Heart right ventricle (tissue), 16 donors: ENCODE results near the gene ADARB2. TPM values are rescaled to one million over a fixed set of nuclear protein-coding genes. Genes with fewer than 3 reads are reported as not detected.

ENCODE experiments used
- ATAC-seq, 8 donors: fragments of 200-7000 bp; cut with Tn5 transposase; one replicate each; pipeline ENCODE4 v1.9.1; 2020; ENCODE audit warnings: mild to moderate bottlenecking in 8 of 8, moderate library complexity in 8 of 8, moderate number of reproducible peaks in 1 of 8
- DNase-seq, 2 donors: peaks; one replicate each; pipeline ENCODE4 v3.0.0-alpha.2; 2020
- H3K27ac ChIP-seq, 10 donors: fragments of 200-600 bp; sonication (generic) in 2 of 10; one replicate each; pipeline versions ENCODE4 v1.5.0 to v1.8.0; 2020 to 2022; ENCODE audit warnings: mild to moderate bottlenecking in 3 of 10
- H3K27me3 ChIP-seq, 7 donors: fragments of 200-600 bp; one replicate each; pipeline ENCODE4 v1.8.0; 2021 to 2022; ENCODE audit warnings: mild to moderate bottlenecking in 2 of 7
- H3K36me3 ChIP-seq, 9 donors: fragments of 200-600 bp; sonication (generic) in 1 of 9; one replicate each; pipeline versions ENCODE4 v1.5.0 to v1.8.0; 2020 to 2022; ENCODE audit warnings: mild to moderate bottlenecking in 2 of 9
- H3K4me1 ChIP-seq, 9 donors: fragments of 200-600 bp; sonication (generic) in 1 of 9; one replicate each; pipeline versions ENCODE4 v1.5.0 to v1.8.0; 2020 to 2022; ENCODE audit warnings: mild to moderate bottlenecking in 4 of 9
- H3K4me3 ChIP-seq, 10 donors: fragments of 200-600 bp; sonication (generic) in 2 of 10; one replicate each; pipeline versions ENCODE4 v1.5.0 to v1.8.0; 2020 to 2022; ENCODE audit warnings: mild to moderate bottlenecking in 7 of 10, moderate library complexity in 2 of 10
- H3K9me3 ChIP-seq, 11 donors: fragments of 200-600 bp in 10 of 11; sonication (generic) in 2 of 11; one replicate each; pipeline versions ENCODE4 v1.5.0 to v1.8.0; 2013 to 2022; ENCODE audit warnings: mild to moderate bottlenecking in 2 of 11, control low read depth in 1 of 11, moderate library complexity in 1 of 11
- whole genome bisulfite sequencing, 2 donors: extraction: QIAGEN DNeasy Blood & Tissue Kit; methylation state at CpG; one replicate each; pipeline ENCODE4 v1.1.7; 2013; ENCODE audit warnings: inconsistent platforms in 1 of 2; 5-methylcytosine and 5-hydroxymethylcytosine counted together
- intact Hi-C, 10 donors: fragments of 100-400 bp; cut with DNase I; formaldehyde crosslinking; loops; one replicate each; pipeline versions ENCODE4 v1.11.1 to v1.14.2; 2022
- polyA plus RNA-seq, 2 donors: library from polyadenylated mRNA; stranded (reverse); fragments of 200-250 nt; gene quantifications; one replicate each; pipeline ENCODE4 v1.2.3, GENCODE V29; 2013
- total RNA-seq, 10 donors: library from RNA; stranded (reverse); fragmentation: NEBNext Ultra II Directional in 3 of 10; extraction: Animal tissue kit (Norgen Biotek cat#: 25700) in 3 of 10; gene quantifications; one replicate each; pipeline versions ENCODE4 v1.2.1 to v1.2.4, GENCODE V29; 2021 to 2023
- TF ChIP-seq, protein P1 (sequence below), 9 donors: fragments of 200-600 bp; sonication (generic) in 2 of 9; IDR thresholded peaks; one replicate each; pipeline versions ENCODE4 v1.5.0 to v1.8.0; 2021 to 2022; ENCODE audit warnings: antibody characterized with exemption in 9 of 9, mild to moderate bottlenecking in 5 of 9, moderate library complexity in 1 of 9
- donor health status: Arrhythmogenic right ventricular cardiomyopathy.
- donor health status: ischemic (EF 13 %, LVEDD 7.1; RV severe dilation, severe dysfunction).
- donor health status: healthy with polysubstance abuse.
- donor health status: DM: no; HTN: yes; CAD: no.
- donor health status: DM: no; HTN: no; CAD: no.
- donor health status: ischemic (EF 25% LVEDD 6.9; RV normal size, moderate dysfunction).
- donor health status: ischemic (EF 25% LVEDD 5.7; RV mildly dilated, moderate dysfunction).
- donor health status: healthy.
- donor health status: DM: yes; HTN: yes; CAD: no.
- donor health status: Ischemic cardiomyopathy.
- donor health status: ischemic (EF 35%, LVEDD 5.7; RV mildly dilated, moderate dysfunction).
- donor health status: nonischemic (EF 11% LVEDD 7.7; RV severe dilation, severe dysfunction).
- donor health status: DM: yes; HTN: yes; CAD: no.
- donor health status: PGD.
- donor health status: ischemic (EF 29% LVEDD 5.4; RV normal size, mild dysfunction).
- donor health status: nonischemic (EF 23%, LVEDD 6.1; RV moderate dilation, normal function).

The ADARB2 gene
- total and polyA plus RNA-seq, 12 donors: 0.08 to 0.47 (median 0.17) TPM; not detected in 2

DNA sequence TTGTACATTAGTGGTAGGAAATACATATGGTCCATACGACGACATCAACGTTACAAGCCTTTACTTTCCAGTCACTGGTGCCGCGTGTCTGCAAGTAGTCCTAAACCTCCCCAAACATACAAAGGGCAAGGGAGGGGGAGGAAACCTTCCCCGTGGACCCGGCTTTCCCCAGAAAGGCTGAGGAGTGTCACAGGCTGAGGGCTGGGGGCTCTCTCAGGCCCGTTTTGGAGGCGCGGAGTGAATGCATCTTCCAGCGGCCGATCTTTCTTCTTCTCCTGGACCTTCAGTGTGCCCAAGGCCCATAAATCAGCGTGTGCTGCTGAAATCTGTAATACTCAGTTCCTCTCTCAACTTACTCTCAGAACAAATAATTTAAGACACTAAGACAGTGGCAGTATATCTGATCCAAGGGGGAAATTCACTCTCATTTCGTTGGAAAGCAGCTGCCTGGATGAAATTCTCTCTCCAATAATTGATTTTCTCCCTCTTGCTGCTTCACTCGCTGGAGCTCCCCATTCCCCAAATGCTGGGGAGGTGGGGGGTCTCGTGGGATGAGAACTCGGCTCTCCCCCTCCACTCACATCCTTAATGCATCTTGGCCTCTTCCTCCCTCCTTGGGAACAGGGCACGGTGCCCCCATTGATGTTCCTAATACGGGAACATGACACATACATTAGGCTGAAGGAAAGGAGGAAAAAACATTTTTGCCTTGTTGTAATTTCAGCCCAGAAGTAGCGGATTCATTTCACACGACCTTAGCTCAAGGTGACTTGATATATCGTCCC lies 126.1 kb downstream of the ADARB2 start:
- no peak for DNase-seq
- Histone ChIP-seq H3K9me3 (no peaks in the 10 kb centered on the region), H3K4me3 (no peak overlapping the region), H3K4me1 (peaks cover 0 to 12% (median 0%) of the 10 kb centered on the region in 9 donors), H3K27ac (no peak overlapping the region), H3K27me3 (peaks cover 0 to 83% (median 71%) of the 10 kb centered on the region in 7 donors), H3K36me3 (no peaks in the 10 kb centered on the region)
- 77 to 82% methylated on average over 22 of the region's 22 CpGs for WGBS, 2 donors
- no peak for ATAC-seq
- intact Hi-C loops: no loop called here
- TF ChIP-seq, protein P1, sequence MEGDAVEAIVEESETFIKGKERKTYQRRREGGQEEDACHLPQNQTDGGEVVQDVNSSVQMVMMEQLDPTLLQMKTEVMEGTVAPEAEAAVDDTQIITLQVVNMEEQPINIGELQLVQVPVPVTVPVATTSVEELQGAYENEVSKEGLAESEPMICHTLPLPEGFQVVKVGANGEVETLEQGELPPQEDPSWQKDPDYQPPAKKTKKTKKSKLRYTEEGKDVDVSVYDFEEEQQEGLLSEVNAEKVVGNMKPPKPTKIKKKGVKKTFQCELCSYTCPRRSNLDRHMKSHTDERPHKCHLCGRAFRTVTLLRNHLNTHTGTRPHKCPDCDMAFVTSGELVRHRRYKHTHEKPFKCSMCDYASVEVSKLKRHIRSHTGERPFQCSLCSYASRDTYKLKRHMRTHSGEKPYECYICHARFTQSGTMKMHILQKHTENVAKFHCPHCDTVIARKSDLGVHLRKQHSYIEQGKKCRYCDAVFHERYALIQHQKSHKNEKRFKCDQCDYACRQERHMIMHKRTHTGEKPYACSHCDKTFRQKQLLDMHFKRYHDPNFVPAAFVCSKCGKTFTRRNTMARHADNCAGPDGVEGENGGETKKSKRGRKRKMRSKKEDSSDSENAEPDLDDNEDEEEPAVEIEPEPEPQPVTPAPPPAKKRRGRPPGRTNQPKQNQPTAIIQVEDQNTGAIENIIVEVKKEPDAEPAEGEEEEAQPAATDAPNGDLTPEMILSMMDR (IDR thresholded peaks at IDR 0.05): no peak

DNA sequence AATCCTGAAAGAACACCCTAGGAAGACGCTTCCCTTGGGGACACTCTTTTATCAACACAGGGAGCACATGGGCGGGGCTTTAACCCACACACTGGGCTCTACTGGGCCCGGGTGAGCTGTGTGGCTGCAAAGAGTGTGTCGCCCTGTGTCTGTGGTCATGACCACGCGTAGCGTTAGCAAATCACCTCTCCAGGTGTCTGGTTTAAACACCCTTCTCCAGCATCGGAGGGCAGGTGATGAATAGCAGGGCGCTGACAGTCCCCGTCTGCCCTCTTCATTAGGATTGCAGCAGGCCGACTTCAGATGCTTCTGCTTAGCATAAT lies 127.7 kb downstream of the ADARB2 start:
- intact Hi-C loops: no loop called here
- no peak overlapping the region for H3K27ac ChIP-seq
- ATAC-seq: no peak
- 55 to 61% methylated on average over 11 of the region's 11 CpGs for WGBS, 2 donors
- H3K36me3 ChIP-seq: no peaks in the 10 kb centered on the region
- H3K9me3 ChIP-seq: no peaks in the 10 kb centered on the region
- DNase-seq: no peak
- peaks cover 0 to 86% (median 68%) of the 10 kb centered on the region in 7 donors for H3K27me3 ChIP-seq
- TF ChIP-seq, protein P1 (IDR thresholded peaks at IDR 0.05): no peak
- H3K4me1 ChIP-seq: peaks cover 0 to 12% (median 0%) of the 10 kb centered on the region in 9 donors
- no peak overlapping the region for H3K4me3 ChIP-seq

- H3K9me3 ChIP-seq: no peaks in the 10 kb centered on the region
- DNase-seq (no peak), ATAC-seq (peak in 1 of 8 donors; percentile 44)
- H3K27ac ChIP-seq: no peak overlapping the region
- intact Hi-C loops: no loop called here
- peaks cover 0 to 12% (median 0%) of the 10 kb centered on the region in 9 donors for H3K4me1 ChIP-seq
- H3K27me3 ChIP-seq: peaks cover 0 to 86% (median 68%) of the 10 kb centered on the region in 7 donors
- TF ChIP-seq, protein P1 (IDR thresholded peaks at IDR 0.05): no peak
- 11 to 13% methylated on average over 28 of the region's 28 CpGs for WGBS, 2 donors
- H3K36me3 ChIP-seq: no peaks in the 10 kb centered on the region
- H3K4me3 ChIP-seq: peak overlapping the region in 1 of 10 donors; percentile 7
Measured at GRCh38 chr10:1608851-1609647, 128.3 kb downstream of the ADARB2 start.

GRCh38 chr10:1608408-1608807 lies 128.9 kb downstream of the ADARB2 start:
- H3K4me3 ChIP-seq: no peak overlapping the region
- H3K4me1 ChIP-seq: peaks cover 0 to 12% (median 0%) of the 10 kb centered on the region in 9 donors
- DNase-seq (no peak), ATAC-seq (no peak)
- H3K9me3 ChIP-seq: no peaks in the 10 kb centered on the region
- H3K27ac ChIP-seq: no peak overlapping the region
- intact Hi-C loops: no loop called here
- H3K36me3 ChIP-seq: no peaks in the 10 kb centered on the region
- H3K27me3 ChIP-seq: peaks cover 0 to 81% (median 68%) of the 10 kb centered on the region in 7 donors
- WGBS, 2 donors: 51 to 60% methylated on average over 3 of the region's 3 CpGs
- TF ChIP-seq, protein P1 (IDR thresholded peaks at IDR 0.05): no peak
